SIG-M5 (cell line): ENCODE results near the gene GPBP1L1.
"Not testable (repeated sequence)": the region's sequence is repeated elsewhere in the genome, so short reads cannot be mapped to it uniquely, and the experiment has no call there.

Source experiments
- DNase-seq: peaks from one replicate; lab custom pipeline; 2025; lab: John Stamatoyannopoulos, UW

The GPBP1L1 gene

DNA sequence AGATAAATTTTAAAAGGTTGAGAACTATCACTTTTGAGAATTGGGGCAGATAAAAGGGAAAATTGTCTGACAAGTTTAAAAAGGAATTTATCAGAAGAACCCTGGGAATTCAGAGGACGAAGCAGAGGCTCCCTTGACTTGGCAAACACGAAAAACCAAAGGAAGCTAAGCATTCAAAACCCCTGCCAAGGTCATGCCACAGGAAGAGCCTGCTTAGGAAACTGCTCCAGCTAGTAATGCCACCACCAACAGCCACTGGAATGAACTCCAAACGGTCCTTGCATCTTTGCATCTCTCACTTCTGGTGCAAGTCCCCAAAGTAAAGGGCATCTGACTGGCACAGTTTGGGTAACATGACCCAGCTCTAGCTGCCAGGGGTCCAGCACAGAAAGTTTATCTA is 7.2 kb downstream of the GPBP1L1 start:
- DNase-seq: no peak

DNA sequence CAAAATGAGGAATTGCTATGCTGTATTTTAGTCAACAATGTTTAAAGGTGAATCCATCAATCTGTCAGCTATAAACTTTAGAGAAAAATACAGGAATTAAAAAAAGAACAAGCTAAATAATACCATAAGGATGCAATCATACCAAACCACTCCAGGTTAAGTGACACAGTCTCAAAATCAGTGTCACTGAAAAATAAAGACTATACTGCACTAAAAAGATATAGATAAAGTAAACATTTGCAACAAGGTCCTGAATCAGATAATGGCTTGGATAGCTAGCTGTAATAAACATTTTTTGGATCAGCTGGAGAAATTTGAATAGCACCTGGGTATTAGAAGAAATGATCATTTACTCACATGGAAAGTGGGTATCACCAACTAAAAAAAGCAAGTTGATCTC is 7.8 kb downstream of the GPBP1L1 start:
- DNase-seq: no peak

DNA sequence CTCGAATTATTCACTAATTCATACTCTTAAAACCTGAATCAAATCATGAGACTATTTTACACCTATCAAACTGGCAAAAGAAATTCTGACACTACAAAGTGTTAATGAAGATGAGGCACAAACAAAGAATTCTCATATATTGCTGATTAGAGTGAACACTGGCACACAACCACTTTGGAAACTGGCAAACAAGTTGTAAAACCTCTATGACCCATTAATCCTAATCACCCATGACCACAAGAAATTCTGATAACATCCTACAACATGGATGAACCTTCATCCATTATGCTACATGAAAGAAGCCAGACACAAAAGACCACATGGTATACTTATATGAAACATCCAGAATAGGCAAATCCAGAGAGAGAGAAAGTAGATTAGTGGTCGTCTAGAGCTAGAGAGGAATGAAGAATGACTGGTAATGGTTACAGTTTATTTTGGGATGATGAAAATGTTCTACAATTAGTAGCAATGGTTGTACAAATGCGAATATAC is 8.5 kb downstream of the GPBP1L1 start:
- DNase-seq: no peak

GRCh38 chr1:45676553-45676952 is 9.8 kb downstream of the GPBP1L1 start:
- not testable (repeated sequence) for DNase-seq

DNA sequence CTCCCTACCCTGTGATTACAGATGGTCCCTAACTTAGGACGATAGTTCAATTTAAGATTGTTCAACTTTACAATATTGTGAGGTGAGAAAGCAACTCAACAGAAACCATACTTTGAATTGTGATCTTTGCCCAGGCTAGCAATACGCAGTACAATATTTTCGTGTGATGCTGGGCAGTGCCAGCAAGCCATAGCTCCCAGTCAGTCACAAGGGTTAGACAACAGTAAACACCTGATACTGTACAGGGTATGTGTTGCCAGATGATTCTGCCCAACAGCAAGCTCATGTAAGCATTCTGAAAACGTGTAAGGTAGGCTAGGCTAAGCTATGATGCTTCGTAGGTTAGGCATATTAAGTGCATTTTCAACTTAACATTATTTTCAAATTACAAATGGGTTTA is 11.9 kb downstream of the GPBP1L1 start:
- DNase-seq: no peak

- no peak for DNase-seq
Observed at GRCh38 chr1:45673956-45674355, 12.4 kb downstream of the GPBP1L1 start.

- no peak for DNase-seq
Observed at GRCh38 chr1:45669859-45670655, 16.3 kb downstream of the GPBP1L1 start.

DNA sequence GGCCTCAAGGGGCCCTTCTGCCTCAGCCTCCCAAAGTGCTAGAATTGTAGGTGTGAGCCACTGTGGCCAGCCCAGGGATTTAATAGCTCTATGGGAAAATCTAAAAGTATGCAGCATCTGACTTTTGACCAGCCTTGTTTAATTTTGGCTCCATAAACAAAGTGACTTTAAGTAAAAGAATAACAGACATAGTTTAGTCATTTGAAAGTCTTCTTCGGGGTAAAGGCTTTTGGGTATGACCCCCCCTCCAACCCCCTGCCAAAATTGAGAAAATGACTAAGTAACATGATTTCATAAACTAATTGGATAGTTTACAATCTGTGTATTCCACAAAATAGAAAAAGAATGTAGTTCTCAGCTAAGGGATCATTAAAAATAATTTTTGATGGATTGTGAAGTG is 17.0 kb downstream of the GPBP1L1 start:
- DNase-seq: no peak

GRCh38 chr1:45668526-45668925 is 17.8 kb downstream of the GPBP1L1 start:
- no peak for DNase-seq

DNA sequence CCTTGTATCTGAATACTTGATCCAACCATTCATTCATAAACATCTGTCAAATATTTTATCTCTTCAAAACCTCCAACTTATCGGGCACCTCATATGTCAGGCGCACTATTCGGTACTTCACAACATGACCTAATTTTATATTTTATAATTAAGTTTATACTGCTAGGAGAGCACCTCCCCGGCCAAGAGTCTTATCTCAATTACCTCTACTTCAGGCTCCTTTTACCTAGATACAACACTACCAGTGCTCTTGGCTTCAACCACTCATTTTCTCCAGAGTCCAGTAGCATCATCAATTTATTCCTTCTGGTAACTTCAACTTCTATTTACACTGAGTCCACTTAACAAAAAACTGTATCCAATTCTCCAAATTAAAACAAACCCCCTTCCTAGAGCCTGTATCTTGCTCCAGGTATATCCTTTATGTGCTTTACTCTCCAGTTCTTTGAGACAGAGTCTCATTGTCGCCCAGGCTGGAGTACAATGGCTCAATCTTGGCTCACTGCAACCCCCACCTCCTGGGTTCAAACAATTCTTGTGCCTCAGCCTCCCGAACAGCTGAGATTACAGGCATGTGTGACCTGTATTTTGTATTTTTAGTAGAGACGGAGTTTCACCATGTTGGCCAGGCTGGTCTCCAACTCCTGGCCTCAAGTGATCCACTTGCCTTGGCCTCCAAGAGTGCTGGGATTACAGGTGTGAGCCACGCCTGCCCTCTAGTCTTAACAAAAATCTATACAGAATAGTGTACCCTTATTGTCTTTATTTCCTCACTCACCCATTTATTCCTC is 18.8 kb downstream of the GPBP1L1 start:
- DNase-seq: no peak

DNA sequence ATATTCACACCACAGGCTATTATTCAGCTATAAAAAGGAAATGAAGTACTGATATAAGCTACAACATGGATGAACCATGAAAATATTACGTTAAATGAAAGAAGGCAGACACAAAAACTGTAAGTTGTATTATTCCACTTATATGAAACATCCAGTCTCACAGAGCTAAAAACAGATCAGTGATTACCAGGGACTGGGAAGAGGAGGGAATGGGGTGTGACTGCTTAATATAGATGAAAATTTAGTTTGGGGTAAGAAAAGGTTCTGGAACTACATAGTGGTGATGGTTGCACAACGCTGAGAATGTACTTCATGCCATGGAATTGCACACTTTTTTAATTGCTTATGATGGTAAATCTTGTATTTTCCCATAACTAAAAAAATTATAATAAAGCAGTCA is 19.5 kb downstream of the GPBP1L1 start:
- no peak for DNase-seq

- DNase-seq: no peak
Observed at GRCh38 chr1:45660336-45660735, 26.0 kb downstream of the GPBP1L1 start.

DNA sequence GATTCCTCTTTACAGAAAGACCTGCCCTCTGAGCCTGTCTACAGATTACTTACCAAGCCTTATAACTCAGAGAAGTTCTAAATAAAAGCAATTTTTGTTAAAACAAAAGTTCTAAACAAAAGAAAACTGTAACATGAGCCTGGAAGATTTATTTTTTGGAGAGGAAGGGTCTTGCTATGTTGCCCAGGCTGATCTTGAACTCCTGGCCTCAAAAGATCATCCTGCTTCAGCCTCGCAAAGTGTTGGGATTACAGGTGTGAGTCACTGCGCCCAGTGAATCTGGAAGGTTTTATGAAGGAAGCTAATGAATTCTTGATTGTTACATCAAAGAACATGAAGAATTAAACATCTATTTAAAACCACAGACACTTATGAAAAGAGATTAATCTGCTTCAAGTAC is 27.1 kb downstream of the GPBP1L1 start:
- no peak for DNase-seq

DNA sequence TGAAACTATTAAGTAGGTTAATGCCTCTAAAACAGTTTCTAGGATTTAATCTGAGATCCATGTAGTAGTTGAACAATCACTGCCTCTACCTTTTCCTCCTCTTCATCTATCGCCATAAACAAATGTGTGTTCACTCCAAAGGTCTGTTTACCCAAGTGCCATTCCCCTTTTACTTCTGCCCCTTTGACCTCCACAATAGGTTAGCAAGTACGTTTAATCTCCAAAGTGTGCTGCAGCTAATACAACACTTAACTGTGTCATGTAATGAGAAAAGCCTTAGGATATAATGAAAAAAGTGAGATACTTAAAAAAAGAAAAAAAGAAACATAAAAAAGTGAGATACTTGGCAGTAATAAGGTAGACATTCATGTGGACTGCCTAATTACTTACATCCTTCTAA is 28.2 kb downstream of the GPBP1L1 start:
- DNase-seq: no peak

GRCh38 chr1:45656573-45657226 is 29.6 kb downstream of the GPBP1L1 start:
- DNase-seq: no peak

DNA sequence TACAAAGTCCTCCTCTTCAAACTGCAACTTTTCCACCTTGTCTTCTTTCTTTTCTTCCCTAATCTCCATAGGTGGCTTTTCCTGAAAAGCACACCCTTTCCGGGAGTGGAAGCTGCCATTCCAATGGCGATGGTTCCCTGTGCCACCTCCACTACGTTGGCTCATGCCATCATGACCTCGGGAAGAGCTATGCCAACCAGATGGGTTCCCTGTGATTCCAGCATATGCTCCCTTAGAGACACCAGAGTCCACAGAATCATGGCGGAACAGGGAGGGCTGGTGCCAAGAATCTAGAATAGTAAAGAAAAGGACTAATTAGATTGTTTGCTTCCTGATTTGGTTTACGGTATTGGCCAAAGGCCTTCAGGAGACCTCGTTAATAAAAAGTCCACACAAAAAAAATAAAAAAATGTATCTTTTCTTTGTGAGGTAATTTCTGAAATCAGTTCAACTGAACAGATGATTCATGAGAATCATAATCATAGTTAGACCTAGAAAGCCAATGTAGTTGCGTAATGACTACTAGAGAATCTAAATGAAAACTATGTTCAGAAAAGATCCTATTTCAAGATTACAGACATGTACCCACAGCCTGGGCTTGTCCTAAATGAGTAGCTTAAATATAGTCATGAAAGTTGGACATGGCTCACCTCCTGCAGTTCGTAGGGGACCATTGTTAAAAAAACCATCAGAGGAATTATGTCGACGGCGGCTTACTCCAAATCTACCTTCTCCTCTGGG is 31.6 kb downstream of the GPBP1L1 start:
- DNase-seq: no peak

DNA sequence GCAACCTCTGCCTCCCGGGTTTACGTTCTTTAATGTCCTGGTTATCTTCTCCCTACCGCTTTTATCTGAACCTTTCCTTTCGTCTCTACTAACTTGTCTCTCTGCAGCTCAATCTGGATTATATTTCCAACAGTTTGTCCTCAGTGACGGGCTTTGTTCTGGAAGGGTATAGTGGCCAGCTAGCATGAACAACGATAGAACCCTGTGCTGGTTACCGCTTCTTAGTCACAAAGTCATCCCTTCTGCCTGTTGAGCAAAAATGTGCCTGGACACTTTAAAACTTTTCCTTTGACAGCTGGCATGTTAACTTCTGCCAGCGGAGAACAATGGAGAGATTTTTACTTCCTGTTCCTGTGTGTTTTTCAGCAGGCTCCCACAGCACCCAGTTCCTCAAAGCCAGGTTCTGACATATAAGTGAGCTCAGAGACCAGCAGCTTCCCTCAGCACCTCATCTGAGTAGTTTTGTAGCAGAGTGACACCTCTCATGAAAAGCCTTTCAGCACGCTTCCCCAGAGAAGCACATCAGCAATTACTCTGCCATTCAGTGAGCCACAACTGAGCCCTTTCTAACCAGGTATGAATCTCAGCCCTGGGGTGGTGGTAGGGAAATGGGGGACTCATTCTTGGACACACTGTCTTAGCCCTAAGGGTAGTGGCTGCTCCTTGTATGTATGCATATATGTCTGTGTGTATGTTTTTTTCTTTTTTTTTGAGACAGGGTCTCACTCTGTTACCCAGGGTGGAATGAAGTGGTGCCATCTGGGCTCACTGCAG is 38.9 kb downstream of the GPBP1L1 start:
- DNase-seq: no peak

DNA sequence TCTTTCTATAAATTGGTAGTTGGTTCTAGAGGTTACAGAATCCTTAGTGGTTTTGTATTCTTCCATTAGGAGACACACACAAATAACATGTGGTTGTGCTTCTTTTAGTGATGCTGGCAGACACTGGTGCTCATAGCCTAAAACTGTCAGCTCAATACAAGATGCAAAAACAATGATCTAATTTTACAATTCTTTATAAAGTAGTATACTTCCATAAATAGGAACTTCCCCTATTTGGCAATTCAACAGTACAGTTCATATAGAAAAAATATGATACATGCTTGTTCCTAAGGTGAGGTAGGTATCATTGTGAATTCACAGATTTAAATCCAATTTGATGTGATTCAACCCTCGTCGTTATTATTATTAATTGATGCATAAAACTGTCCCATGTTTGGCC is 41.7 kb downstream of the GPBP1L1 start:
- no peak for DNase-seq

- no peak for DNase-seq
Observed at GRCh38 chr1:45643978-45644377, 42.4 kb downstream of the GPBP1L1 start.

- no peak for DNase-seq
Observed at GRCh38 chr1:45643321-45643720, 43.0 kb downstream of the GPBP1L1 start.

GRCh38 chr1:45640293-45640692 is 46.0 kb downstream of the GPBP1L1 start:
- DNase-seq: no peak
